Activated T-helper 1 cell treated with anti-CD3 and anti-CD28 coated beads, Interleukin-2, amount 50 U/mL, for 16 hours (primary cell): ENCODE results near the gene IFITM1.
A peak's percentile ranks its signal among the peaks of the same experiment; 100 is the strongest.
"Not testable (repeated sequence)": the region's sequence is repeated elsewhere in the genome, so short reads cannot be mapped to it uniquely, and the experiment has no call there.

ENCODE experiments used
- DNase-seq, 2 donors: peaks; one replicate each; pipeline ENCODE4 v3.0.0-alpha.2; 2020; ENCODE audit warnings: low read depth in 1 of 2, low spot score in 1 of 2

IFITM1 gene

GRCh38 chr11:340539-341512 lies 27.0 kb downstream of the IFITM1 start:
- DNase-seq: no peak

- no peak for DNase-seq
Measured at GRCh38 chr11:342328-342727, 28.5 kb downstream of the IFITM1 start.

GRCh38 chr11:344836-345578 lies 31.2 kb downstream of the IFITM1 start:
- no peak for DNase-seq

GRCh38 chr11:346529-346928 lies 32.7 kb downstream of the IFITM1 start:
- no peak for DNase-seq

- not testable (repeated sequence) for DNase-seq
Measured at GRCh38 chr11:349270-349954, 35.6 kb downstream of the IFITM1 start.

- DNase-seq: not testable (repeated sequence)
Measured at GRCh38 chr11:350033-350722, 36.3 kb downstream of the IFITM1 start.

GRCh38 chr11:350723-351255 lies 36.9 kb downstream of the IFITM1 start:
- no peak for DNase-seq

- DNase-seq: no peak
Measured at GRCh38 chr11:351411-351810, 37.6 kb downstream of the IFITM1 start.

- no peak for DNase-seq
Measured at GRCh38 chr11:352456-353031, 38.7 kb downstream of the IFITM1 start.

- no peak for DNase-seq
Measured at GRCh38 chr11:353179-353873, 39.5 kb downstream of the IFITM1 start.

GRCh38 chr11:355581-356458 lies 42.0 kb downstream of the IFITM1 start:
- DNase-seq: peak; percentile 37 to 80

GRCh38 chr11:356610-357009 lies 42.8 kb downstream of the IFITM1 start:
- no peak for DNase-seq

- no peak for DNase-seq
Measured at GRCh38 chr11:357582-357981, 43.7 kb downstream of the IFITM1 start.

- DNase-seq: no peak
Measured at GRCh38 chr11:358129-358800, 44.4 kb downstream of the IFITM1 start.

GRCh38 chr11:359181-359714 lies 45.4 kb downstream of the IFITM1 start:
- DNase-seq: no peak

GRCh38 chr11:360326-361280 lies 46.8 kb downstream of the IFITM1 start:
- DNase-seq: no peak
